GM19324 (cell line): ENCODE measurements around the gene GPR31.
"Not testable (repeated sequence)": the region's sequence is repeated elsewhere in the genome, so short reads cannot be mapped to it uniquely, and the experiment has no call there.

Experiments
- ATAC-seq: cut with Tn5 transposase; IDR thresholded peaks from one replicate; pipeline ENCODE4 v1.9.1; 2021; ENCODE audit warnings: mild to moderate bottlenecking, moderate library complexity; ENCODE audit not compliant: unreplicated experiment, low FRiP score

The GPR31 gene, protein sequence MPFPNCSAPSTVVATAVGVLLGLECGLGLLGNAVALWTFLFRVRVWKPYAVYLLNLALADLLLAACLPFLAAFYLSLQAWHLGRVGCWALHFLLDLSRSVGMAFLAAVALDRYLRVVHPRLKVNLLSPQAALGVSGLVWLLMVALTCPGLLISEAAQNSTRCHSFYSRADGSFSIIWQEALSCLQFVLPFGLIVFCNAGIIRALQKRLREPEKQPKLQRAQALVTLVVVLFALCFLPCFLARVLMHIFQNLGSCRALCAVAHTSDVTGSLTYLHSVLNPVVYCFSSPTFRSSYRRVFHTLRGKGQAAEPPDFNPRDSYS

DNA sequence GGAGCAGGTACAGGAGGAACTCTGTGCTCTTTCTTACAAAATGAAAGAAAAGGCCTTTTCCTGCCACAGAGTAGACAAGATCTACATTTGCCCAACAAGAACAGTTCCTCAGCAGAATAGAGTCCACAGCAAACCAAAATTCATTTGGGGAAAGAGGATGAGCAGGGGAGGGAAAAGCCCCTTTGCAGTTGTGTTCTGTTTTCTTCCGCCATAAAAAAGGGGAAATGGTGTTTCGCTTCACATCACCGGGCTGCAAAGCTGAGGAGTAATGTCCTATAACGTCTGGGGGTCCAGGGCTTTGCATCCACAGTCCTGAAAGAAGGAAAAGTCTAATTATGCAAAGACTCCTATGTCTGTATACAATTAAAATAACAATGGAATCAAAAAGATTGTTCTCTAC, at the start of gene GPR31:
Gene GPR31 (minus strand): TSS at position 118 of the 400 bp plus-strand sequence. CDS start 149 bp downstream, outside the sequence.
- no peak for ATAC-seq

DNA sequence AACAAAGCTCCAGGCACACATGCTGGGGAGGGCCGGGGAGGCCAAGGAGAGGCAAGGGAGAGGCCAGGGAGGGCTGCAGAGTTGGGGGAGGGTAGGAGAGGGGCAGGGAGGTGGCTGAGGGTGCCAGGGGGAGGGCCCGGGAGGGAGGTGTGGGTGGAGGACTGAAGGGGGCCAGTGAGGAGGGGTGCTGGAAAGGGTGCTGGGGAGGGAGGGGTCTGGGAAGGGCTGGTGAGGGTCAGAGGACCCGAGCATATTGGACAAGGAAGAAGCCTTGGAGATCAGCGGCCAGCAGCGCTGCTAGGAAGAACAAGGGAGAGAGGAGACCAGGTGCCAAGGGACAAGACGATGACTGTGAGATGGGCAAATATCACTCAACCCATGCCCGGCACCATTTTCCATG, 49.7 kb upstream of the GPR31 start:
- ATAC-seq = no peak

DNA sequence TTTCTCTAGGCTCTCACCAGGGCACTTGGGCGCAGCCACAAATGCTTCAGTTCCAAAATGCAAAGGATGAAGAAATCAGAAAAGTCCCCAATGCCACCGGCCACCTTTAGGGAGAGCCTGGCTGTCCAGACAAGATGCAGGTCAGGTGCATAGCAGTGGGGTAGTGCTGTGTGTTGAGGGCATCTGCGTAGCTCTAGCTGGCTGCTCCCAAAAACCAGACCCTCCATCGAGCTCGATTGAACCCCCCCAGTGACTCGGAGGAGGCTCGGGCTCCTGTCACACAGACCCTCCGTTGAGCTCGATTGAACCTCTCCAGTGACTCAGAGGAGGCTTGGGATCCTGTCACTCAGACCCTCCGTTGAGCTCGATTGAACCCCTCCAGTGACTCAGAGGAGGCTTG, 47.5 kb upstream of the GPR31 start:
- ATAC-seq = not testable (repeated sequence)

DNA sequence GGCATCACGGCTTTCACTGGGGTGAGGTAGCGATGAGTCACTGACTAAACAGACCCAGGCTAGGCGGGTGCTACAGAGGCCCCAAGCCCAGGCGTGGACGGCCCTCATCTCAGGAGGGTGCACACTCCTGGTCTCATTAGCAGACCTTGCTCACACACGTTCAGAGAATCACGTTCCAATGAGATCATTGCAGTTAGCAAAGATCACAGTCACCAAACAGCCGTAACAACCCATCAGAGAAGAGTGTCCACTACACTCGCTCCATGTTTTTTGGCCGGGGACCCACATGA, 46.2 kb upstream of the GPR31 start:
- not testable (repeated sequence) for ATAC-seq

DNA sequence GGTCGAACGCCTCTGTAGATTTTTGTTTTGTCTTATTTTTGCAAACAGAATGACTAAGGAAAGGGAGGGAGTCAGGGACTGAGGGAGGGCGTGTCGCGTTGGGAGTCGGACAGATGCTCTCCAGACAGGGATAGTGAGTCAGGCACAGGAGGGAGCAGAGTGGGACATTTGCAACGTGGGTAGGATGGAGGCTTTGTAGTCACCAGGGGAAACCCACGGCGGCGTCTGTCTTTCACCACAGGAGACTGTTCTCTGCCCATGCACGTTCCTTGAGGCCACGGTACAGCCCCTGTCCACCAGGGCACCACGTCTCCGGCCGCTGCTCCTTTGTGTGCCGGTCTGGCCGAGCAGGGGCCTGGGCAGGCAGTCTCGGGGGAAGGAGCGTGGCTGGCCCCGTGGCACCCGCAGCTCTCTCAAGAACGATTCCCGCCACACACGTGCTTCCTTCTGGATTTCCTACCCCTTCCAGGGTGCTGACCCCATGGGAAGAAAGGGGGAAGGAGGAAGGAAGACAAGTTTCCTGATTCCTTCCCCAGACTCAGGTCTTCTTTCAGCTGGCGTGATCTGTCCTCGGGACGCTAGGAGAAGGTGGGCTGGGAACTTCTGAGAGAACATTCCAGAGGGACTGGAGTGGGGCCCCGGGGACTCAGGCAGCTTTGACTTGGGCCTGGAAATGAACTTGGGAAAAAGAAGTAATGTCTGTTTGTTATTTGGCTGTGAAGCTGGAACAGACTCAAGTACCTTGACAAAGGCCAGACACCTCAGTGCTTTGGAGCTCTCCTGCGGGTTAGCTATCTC, 45.7 kb upstream of the GPR31 start:
- not testable (repeated sequence) for ATAC-seq

DNA sequence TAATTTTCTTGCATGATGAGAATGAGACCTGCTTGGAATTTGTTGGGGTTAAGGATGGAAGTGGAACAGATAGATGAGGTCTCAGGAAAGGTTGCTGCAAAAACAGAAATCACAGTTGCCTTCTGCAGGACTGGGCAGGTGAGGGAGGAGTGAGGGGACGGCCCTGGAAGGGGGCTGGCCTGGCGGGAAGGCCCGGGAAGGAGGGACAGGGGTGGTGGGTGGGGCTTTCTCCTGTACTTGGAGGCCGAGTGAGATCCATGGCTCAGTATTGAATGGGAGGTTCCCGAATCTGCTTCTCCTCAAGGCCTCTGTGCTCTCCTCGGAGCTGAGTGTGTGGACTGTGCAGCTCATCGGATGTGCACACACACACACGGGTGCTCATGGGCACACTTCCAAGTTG, 44.8 kb upstream of the GPR31 start:
- not testable (repeated sequence) for ATAC-seq

DNA sequence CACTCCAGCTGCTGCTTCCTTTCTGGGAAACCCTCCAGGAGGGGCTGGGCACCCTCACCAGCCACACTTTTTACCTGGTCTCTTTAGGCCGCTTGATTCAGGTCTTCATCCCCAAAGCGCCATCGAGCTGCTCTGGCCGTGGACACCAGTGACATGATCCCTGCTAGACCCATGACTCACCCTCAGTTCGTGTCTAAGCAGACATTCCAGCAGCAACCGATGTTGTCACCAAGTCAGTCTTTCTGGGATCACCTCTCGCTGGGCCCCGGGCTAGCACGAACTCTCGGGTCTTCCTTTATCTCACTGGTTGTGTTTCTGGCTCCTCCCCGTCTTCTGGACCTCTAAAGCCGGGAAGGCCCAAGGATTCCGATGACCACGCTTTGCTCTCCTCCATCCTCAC, 43.0 kb upstream of the GPR31 start:
- no peak for ATAC-seq

DNA sequence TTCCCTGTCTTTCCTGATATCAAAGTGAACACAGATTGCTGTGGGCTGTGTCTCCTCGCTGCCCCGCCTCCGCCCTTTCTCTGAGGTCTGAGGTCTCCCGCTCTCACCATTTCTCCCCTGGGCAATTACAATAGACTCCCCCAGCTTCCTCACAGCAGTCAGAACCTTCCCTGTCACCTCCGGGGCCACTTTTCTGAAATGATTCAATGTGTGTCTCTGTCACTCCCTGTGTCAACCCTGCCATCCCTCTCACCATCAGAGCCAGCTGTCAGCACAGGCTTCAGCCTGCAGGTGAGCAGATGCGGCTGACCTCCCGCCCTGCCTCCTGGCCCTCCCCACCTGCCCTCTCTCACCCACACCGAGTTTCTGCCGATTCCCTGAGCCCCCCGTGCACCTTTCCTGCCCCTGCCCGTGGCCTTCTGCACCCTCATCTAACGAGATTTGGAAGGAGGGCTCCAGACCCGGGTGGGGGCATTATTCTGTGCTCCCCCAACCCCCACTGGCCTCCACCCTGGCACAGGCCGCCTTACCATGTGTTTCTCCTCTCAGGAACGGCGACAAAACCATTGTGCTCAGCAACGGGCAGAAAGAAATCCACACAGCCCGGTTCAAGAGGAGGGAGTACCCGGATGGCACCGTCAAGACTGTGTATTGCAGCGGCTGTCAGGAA, 38.3 kb upstream of the GPR31 start:
- not testable (repeated sequence) for ATAC-seq

DNA sequence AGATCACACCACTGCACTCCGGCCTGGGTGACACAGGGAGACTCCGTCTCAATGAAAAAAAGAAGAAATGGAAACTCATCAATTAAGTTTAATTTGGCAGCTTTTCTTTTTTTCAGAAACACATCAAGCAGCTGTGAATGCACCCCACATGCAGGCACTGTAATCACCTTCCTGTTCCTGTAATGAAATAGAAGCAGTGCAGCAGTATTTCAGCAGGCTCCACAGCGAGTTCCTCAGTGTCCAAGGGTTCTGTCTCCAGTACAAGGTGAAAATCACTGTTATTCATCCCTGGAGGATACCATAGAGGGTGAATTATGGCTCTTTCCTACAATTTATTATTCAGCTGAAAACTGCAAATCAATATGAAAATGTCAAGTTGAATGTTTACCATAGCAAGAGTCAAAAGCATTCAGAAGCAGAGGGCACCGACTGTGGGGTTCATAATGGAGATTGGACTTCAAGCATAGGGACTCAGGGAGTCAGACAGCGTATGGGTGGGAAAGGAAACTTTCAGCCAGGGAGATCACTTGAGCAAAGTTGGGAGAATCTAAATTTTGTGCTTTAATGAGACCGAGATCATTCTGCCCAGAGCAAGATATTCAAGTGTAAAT, 35.8 kb upstream of the GPR31 start:
- ATAC-seq = not testable (repeated sequence)

DNA sequence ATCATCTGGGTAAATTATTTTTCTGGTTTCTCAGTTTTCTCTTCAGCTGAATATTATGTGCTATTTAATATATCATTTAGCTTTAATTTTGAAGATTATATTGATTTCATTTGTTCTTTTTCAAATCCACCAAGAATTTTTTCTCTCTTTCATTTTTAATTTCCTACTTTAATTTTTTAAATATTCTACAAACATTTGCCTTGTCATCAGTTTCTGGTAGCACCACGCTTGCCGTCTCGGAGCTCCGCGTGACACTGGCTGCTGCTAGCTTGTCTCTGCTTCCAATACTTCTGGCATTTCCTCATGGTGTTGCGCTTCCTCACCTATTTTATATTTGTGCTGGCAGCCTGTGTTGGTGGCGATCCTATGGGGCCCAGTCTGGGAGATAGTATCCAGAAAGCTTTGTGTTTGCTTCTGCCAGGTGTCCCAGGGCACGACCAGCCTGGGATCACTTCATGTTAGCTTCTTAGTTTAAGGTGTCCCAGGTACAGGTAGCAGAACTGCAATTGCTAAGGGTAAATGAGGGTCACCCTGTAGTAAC, 33.3 kb upstream of the GPR31 start:
- not testable (repeated sequence) for ATAC-seq

DNA sequence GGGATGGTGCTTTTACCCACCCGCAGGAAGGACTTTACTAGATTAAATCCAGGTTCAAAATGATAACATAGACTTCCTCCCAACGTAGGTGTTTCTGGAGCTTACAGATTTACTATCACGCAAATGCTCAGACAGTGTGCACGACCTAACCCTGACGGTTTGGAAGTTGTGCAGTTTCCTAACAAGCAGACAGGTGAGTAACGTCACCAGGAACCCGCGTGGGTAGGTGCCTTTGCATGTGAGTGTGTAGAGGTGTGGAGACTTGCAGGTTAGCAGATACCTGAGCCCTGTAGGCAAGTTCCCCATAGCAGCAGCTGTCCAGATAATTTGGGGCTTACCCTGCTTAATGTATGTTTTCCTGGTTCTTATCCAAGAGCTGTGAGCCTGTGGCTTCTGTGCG, 29.5 kb upstream of the GPR31 start:
- not testable (repeated sequence) for ATAC-seq

DNA sequence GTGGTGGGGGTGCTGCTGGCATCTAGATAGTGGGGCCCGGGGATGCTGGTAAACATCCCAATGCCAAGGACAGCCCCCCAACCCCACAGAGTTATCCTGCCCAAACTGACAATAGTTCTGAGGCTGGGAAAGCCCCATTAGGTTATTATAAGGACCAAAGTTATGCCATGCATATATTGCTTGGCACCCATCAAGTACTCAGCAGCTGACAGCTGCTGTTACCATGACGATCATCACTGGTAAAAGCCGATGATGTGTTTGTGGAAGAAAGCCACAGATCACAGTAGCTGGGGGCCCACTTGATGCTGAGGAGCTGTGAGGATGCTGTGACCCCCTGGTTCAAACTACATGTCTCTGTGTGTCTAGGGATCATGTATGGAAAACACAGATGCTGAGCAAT, 27.3 kb upstream of the GPR31 start:
- ATAC-seq = not testable (repeated sequence)

DNA sequence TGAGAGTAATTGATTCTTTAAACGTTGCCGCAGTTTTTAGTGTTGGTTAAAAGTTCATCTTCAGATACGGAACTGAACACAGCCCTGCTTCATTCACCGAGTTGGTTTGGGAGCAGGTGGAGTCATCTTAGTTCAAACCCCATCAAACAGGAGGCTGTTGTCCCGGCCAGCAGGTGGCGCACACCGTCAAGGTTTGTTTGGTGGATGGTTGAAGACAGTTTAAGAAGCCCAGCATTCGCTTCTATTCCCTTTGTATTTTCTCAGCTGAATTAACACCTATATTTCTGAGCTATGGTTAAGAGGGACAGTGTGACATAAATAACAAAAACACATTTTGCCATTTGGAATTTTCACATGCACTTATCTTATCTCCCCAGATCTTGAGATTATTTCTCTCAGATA, 25.1 kb upstream of the GPR31 start:
- not testable (repeated sequence) for ATAC-seq

DNA sequence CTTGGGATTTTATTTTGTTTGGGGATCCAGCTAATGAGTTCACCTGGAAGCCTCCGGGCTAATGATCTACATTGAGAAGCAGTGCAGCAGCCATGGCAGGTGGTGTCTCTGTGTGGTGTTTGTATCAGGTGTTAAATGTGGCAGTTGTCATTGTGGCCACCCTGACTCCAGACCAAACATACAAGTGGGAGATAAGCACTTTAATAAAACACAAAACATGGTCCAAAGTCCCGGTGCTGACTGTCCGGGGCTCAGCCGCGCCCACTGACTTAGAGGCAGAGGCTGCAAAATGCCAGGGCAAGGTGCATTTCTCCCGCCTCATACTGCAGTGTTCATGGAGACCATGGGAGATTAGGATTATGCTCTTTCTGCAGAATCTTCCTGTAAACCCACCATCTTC, 23.6 kb upstream of the GPR31 start:
- ATAC-seq = not testable (repeated sequence)

DNA sequence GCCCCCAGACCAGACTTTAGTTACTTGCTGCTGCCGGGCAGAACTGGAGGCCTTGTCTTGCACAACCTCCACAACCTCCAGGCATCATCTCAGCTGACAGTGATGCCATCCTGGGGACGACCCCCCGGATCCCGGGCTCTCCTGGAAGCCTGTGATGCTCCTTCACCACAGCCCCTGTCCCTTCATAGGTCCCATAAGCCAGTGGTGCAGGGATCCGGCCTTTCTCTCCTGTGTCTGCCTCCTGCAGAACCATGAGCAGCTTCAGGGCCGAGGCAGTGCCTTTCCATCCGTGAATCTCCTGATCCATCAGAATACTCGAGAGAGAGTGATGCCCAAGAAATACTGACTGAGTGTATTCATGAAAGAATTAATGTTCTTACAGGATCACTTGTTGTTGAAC, 22.3 kb upstream of the GPR31 start:
- ATAC-seq = not testable (repeated sequence)

DNA sequence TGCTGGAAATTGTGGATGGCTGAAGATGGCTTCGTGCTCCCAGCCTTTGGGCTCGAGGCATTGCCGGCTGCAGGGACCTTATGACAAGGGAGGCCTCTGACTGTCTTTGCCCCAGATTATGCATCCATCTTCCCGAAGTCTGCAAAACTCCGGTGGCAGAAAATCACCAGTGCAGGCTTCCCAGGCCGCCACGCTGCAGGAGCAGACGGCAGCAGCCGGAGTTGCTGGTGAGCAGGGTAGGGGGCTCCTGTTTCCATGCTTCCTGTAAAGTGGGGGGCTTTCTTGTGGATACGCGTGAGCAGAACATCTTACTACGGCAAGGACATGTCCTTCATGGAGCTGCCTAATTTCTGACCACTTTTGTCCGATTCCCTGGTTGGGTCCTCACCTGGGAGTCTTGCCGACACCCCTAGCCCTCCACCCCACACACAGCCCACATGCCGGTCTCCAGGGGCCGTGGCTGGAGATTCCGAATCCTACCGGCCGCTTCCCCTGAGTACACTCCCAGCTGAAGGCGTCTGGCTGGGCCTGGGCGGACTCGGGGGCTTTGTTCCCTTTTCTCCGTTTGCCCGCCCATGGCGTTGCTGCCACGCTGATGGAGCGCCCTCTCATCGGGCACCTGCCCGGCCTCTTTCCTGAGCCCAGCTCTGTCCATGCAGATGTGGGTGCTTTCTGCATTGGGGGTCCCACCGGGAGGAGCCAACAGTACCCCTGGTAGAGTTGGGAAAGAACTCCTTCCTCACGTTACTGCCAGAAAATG, 21.3 kb upstream of the GPR31 start:
- not testable (repeated sequence) for ATAC-seq

DNA sequence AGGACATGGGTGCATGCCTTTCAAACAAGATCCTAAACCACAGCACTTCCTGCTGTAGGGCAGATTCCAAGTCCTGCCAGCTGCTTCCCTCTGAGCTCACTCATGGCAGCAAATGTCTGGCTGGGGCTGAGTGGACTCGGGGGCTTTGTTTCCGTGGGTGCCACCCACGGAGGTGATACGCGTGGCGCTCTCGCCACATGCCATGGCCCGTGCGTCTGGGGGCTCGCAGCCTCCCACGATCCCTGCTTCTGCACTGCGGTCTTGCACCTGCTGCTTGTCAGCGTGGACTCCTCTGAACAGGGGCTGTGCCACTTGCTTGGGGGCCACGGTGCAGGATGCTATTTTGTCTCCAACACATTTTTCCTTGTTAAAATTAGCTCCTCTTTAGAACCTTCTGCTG, 19.5 kb upstream of the GPR31 start:
- ATAC-seq = not testable (repeated sequence)

DNA sequence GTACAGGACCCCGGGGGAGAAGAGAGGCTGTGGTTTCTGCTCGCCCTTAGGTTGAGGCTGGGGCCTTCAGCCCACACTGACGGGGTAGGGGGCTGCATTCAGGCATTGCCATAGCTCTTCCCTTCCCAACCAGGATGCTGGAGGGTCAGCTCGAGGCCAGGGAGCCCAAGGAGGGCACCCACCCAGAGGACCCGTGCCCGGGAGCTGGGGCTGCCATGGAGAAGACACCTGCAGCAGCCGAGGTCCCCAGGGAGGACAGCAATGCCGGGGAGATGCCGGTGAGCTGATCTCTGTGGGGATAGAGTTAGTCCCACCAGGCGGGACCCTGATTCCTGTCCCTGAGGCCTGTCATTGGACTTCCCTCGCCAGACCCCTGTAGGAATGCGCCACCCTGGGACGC, 14.2 kb upstream of the GPR31 start:
- not testable (repeated sequence) for ATAC-seq

DNA sequence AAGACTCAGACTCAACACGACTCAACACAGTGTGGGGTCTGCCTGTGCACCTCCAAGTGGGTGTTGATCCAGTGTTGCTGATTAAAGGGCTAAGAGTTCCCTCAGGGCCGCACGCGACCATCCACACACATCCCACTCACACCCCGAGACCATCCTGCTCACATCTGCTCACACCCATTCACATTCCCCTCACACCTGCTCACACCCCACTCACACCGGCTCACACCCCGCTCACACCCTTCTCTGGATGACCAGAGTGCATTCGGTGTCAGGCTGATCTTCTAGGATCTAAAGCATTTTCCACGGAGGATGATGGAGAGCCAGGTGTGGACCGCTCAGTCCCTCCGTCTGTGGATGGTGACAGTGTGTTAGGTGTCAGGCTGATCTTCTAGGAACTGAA, 13.5 kb upstream of the GPR31 start:
- not testable (repeated sequence) for ATAC-seq

DNA sequence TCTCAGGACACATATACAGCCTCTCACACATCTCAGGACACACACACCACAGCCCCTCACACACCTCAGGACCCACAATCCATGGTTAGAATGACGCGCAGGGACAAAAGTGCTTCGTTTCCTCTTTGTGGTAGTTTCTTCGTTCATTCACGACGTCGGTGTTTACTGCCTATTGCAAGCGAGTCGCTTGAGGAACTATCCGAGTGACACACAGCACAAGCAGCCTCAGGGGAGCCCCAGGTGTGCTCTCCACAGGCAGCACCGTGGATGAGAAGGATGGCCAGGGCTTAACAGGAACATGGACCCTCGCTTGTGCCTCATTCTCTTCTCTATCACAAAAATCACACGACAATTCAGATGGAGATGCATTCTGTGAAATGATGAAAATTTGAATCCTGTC, 12.1 kb upstream of the GPR31 start:
- not testable (repeated sequence) for ATAC-seq
